Measurements from ENCODE around the gene SH3GL3.

DNA sequence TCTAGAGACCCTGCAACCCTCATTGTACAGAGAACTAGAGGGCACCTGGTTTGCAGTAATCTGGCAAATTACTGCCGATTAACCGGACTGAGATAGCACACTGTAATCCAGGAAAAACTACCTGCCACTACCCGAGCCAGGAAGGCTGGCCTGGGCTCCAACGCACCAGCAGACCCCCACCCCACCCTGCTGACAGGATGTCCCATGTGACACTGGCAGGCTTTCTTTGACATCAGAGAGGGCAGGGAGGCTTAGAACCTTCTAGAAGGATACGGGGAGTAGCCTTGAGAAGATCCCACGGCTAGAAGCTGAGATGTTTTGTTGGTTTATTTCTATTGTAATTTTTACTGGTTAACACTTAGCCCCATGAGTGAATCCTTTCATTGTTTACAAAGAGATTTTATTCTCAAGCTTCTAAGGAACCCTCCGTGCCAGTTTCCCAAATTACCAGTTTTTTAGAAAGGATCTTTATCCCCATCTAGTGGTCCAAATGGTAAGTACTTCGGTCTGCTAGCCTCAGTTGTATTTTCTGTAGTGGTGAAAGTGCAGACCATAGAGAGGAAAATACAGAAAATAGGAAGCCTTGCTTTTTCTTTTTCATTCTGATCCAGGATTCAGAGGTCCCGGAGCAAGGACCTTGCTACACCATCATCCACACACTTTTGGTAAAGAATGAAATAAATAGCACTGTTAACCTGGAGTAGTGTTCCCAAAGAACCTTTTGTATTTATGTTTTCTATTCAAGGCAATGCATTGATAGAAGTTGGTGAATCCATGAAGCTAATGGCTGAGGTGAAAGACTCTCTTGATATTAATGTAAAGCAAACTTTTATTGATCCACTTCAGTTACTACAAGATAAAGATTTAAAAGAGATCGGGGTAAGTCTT is 124.9 kb downstream of the SH3GL3 start:
- TF ChIP-seq, protein P1, sequence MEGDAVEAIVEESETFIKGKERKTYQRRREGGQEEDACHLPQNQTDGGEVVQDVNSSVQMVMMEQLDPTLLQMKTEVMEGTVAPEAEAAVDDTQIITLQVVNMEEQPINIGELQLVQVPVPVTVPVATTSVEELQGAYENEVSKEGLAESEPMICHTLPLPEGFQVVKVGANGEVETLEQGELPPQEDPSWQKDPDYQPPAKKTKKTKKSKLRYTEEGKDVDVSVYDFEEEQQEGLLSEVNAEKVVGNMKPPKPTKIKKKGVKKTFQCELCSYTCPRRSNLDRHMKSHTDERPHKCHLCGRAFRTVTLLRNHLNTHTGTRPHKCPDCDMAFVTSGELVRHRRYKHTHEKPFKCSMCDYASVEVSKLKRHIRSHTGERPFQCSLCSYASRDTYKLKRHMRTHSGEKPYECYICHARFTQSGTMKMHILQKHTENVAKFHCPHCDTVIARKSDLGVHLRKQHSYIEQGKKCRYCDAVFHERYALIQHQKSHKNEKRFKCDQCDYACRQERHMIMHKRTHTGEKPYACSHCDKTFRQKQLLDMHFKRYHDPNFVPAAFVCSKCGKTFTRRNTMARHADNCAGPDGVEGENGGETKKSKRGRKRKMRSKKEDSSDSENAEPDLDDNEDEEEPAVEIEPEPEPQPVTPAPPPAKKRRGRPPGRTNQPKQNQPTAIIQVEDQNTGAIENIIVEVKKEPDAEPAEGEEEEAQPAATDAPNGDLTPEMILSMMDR (IDR thresholded peaks at IDR 0.05) = peak; percentile 18 to 57
- no peak for TF ChIP-seq POLR2AphosphoS5 (IDR thresholded peaks at IDR 0.05)
